Tibial nerve (tissue), 3 donors: Measurements from ENCODE around the gene ZNF134.

Source experiments
- CTCF ChIP-seq, 5 experiments: fragments of 200-600 bp in 3 of 5; fragments of 450-650 bp in 2 of 5; sonication (generic) in 3 of 5; IDR thresholded peaks; one replicate each; pipeline ENCODE4 v1.5.1; 2016 to 2019; ENCODE audit warnings: antibody characterized with exemption in 5 of 5, mild to moderate bottlenecking in 3 of 5, moderate library complexity in 2 of 5
- POLR2A ChIP-seq, 2 donors: fragments of 450-650 bp; IDR thresholded peaks; one replicate each; pipeline ENCODE4 v1.6.1; 2017; ENCODE audit warnings: antibody characterized with exemption in 2 of 2, mild to moderate bottlenecking in 2 of 2, moderate library complexity in 2 of 2

DNA sequence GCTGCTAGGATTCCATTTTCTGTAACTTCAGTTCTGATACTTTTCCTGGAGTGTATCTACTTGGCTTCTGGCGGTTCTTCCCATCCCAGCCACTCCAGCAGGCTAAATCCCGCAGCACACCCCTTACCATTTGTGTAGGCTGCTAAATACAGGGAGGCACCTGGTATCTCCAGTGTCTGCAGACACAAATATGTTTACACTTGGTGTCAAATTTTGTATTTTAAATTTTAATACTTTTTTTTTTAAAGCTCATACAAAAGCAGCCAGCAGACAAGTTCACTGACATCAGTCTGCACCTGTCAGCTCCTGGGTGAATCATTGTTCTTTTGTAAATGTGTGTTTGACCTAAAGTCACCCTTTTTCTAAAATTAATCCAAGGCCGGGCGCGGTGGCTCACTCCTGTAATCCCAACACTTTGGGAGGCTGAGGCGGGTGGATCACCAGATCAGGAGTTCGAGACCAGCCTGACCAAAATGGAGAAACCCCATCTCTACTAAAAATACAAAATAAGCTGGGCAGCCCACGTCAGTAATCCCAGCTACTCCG is 51.3 kb downstream of the ZNF134 start:
- TF ChIP-seq POLR2A (IDR thresholded peaks at IDR 0.05) (no peak), CTCF (IDR thresholded peaks at IDR 0.05) (no peak)
